HG02884 (cell line): Measurements from ENCODE around the gene RHBDD1.
"Not testable (repeated sequence)": the region's sequence is repeated elsewhere in the genome, so short reads cannot be mapped to it uniquely, and the experiment has no call there.

ENCODE experiments used
- ATAC-seq: cut with Tn5 transposase; IDR thresholded peaks from one replicate; pipeline ENCODE4 v1.9.1; 2021; ENCODE audit warnings: mild to moderate bottlenecking, moderate library complexity; ENCODE audit not compliant: unreplicated experiment

Gene RHBDD1

GRCh38 chr2:226839951-226840350 lies 4.1 kb downstream of the RHBDD1 start:
- no peak for ATAC-seq

- not testable (repeated sequence) for ATAC-seq
Measured at GRCh38 chr2:226843001-226843400, 7.1 kb downstream of the RHBDD1 start.

DNA sequence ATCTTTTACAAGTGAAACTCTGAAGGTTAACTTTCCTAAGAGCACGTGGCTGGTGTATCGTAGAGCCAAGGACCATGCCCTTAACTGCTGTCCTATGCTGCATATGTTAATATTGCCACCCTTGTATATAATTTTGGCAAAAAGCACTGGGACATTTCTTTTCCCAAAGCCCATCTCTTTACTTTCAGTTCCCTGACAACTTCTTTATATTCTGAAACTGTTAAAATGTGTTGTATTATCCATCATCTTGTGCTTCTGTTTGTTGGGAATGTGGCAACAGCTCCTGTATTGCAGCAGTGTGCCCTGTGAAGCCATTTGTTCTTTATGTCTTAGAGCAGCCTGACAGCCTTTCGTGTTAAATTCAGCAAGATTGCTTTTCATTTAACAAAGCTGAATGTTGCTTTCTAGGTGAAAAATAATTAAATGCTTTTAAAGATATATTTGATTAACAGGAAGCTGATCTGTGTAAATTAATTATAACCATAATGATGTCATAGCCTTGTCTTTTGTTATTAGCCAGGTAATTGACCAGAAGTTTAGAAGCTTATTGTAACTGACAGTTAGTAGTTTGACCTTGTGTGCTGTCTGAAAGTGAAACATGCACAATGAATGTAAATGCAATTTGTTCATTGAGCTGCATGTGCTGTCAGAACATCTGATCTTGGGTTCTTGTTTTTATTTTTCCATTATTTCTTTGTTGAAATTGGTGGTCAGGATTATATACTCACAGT lies 9.7 kb downstream of the RHBDD1 start:
- peak; percentile 61 for ATAC-seq

- no peak for ATAC-seq
Measured at GRCh38 chr2:226847090-226847489, 11.2 kb downstream of the RHBDD1 start.

GRCh38 chr2:226847511-226847910 lies 11.7 kb downstream of the RHBDD1 start:
- ATAC-seq, result no peak

- ATAC-seq, result no peak
Measured at GRCh38 chr2:226849349-226849748, 13.5 kb downstream of the RHBDD1 start.

- no peak for ATAC-seq
Measured at GRCh38 chr2:226850024-226850423, 14.2 kb downstream of the RHBDD1 start.

GRCh38 chr2:226855787-226856186 lies 19.9 kb downstream of the RHBDD1 start:
- no peak for ATAC-seq

DNA sequence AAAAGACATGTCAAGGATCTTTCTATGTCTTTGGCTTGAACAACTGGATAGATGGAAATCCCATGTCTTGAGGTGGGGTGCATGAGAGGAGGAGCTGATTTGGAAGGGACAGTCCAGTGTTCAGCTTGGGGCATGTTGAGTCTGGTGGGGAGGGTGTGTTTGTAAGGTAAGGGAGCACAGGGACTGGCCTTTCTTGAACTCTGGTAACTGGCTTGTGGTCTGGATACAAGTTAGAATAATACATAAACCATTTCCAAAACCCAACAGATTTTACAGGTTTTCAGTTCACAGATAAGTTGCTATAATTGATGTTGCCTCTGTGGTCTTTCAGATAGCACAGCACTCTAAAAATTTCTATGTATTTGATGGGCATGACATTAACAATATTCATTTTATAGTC lies 24.2 kb downstream of the RHBDD1 start:
- ATAC-seq, result no peak

DNA sequence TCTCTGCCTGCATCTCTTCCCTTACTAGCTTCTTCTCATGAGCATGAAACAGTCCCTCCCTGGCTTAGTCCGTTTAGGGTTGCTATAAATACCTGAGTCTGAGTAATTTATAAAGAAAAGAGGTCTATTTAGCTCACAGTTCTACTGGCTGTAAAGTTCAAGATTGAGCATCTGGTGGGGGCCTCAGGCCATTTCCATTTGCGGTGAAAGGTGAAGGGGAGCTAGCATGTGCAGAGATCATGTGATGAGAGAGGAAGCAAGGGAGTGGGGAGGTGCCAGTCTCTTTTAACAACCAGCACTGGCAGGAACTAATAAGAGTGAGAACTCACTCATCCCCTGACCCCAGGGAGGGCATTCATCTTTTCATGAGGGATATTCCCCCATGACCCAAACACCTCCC lies 26.8 kb downstream of the RHBDD1 start:
- peak; percentile 85 for ATAC-seq

DNA sequence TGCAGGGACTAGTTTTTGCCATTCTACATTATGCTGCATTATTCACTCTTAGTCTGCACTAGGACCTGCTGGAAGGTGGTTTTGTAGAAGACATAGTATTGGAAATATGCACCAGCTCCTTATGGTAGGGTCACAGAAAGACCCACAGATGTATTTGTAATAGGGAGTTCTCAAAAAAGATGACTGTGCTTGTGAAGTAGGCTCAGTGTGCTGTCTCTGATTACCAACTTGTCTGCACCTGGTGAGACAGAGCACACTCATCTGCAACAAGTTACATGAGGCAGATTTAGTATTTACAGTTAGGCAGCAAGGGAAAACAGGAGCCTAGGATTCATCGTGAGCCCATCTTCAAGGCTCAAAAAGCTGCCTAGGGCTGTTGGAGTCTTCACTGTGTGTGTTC lies 29.4 kb downstream of the RHBDD1 start:
- no peak for ATAC-seq

GRCh38 chr2:226865710-226866109 lies 29.9 kb downstream of the RHBDD1 start:
- ATAC-seq, result no peak

- ATAC-seq, result no peak
Measured at GRCh38 chr2:226868331-226869162, 32.7 kb downstream of the RHBDD1 start.

DNA sequence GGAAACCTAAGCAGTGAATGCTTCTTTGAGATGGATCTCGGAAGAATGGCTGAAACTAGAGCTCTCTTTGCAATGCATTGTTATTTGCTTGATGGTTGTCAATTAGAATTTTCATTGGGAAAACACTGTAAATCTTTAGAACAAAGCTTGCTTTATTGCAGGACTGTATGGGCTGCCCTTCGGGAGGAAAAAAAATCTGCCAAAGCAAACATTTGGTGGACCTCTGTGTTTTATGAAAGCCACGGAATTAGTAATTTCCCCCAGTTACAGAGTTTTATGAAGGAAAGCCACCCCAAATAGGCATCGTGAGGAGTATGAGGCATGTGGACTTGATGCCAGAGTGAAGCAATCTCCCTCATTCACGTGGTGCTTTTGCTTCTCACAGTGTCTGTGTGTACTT lies 33.5 kb downstream of the RHBDD1 start:
- no peak for ATAC-seq

DNA sequence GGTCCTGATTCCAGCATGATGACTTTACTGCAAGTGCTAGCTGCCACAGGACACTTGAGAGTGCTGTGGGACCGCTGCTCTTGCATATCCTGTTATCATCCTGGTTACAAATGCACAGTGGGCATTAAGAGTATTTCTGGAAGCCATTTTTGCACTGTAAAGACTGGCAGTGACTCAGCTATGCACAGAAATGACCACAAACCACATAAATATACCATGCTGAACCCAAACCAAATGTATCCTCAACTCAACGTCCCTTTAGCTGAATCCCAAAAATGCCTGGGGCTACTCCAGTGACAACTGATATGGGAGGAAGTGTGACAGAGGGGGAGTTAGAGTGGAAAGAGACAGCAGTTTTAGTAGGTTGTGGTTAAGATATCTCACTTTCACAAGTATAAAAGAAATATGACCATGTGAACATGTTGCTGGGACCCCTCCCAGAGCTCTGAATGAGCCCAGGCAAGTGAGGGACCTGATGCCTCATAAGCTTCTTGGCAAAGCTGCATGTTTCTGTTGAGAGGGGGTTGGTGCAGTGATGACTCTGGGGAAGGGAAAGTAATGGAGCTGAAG lies 37.3 kb downstream of the RHBDD1 start:
- peak; percentile 55 for ATAC-seq

GRCh38 chr2:226873826-226874225 lies 38.0 kb downstream of the RHBDD1 start:
- peak; percentile 18 for ATAC-seq

DNA sequence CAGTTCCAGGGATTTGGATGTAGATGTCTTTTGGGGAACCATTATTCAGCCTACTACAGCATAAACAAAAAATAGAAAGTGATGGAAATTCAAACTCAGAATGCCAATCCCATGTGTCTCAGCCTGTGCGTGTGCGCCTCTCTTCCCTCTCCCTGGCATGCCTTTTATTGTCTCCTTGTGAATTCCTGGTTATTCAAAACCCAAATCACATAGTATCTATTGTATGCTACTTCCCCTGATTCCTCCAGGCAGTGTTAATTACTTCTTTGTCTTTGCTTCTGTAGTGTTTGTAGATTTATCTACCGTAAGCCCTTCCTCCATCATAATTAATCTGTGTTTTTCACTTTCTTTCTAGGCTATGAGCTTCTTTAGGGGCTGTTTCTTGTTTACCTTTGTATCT lies 38.9 kb downstream of the RHBDD1 start:
- ATAC-seq, result no peak

- peak; percentile 68 for ATAC-seq
Measured at GRCh38 chr2:226875438-226876225, 39.8 kb downstream of the RHBDD1 start.

DNA sequence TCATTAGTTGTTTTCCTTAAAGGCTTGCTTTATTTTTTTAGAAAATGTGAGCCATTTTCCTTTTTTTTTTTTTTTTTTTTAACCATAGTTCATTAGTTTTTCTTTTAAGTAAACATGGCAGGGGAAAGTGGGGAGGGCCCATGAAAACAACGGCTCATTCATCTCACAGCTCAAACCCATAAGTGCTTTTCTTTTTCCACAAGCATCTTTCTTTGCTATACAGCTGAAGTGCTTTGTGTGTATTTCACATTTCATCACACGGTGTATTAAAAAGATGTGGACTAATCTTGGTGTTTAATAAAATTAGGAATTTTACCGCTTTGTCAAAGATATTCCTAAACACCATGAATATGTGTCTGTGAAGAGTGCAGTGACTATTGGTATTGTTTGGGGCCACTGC lies 41.6 kb downstream of the RHBDD1 start:
- ATAC-seq, result no peak

DNA sequence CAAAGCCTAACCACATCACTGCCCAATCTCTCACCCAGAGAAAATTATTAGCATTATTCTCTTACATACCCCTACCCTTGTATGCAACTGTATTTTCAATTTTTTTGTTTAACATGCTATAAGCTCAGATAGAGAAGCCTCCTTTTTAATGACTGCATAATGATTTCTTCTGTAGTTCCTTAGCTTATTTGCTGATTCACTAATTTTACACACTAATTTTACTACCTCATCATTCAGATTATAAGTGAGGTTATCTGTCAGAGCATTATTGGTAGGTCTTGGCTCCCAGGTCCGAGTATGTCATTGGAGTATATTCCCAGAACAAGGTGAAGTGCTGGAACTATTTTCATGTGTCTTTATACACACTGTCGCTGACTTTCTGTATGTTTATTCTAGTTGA lies 45.4 kb downstream of the RHBDD1 start:
- ATAC-seq, result no peak

DNA sequence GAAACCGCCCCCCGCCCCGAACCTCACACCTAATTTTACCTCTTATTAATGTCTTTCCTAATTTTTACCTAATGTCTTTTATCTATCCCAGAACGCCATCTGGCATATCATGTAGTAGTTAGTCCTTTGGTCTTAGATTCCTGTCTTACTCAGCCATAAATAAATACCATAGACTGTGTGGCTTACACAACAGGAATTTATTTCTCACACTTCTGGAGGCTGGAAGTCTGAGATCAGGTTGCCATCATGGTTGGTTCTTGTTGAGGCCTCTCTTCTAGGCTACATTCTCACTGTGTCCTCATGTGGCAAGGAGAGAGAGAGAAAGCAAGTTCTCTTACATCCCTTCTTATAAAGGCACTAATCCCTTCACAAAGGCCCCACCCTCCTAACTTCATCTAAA lies 46.8 kb downstream of the RHBDD1 start:
- ATAC-seq, result no peak
